GM12878 (cell line): ENCODE data around the gene EYA2. TPM values are rescaled to one million over a fixed set of nuclear protein-coding genes. Genes with fewer than 3 reads are reported as not detected.

ENCODE experiments used
- ATAC-seq: fragments of 200-7000 bp; cut with Tn5 transposase; 3 replicates; pipeline ENCODE4 v1.9.1; 2020; ENCODE audit warnings: mild to moderate bottlenecking, moderate library complexity
- BruUV-seq: library from RNA; stranded (reverse); fragments of 400-500 nt; replicated peaks from 2 replicates; lab custom pipeline; 2021; lab: Mats Ljungman, UMichigan
- CTCF ChIA-PET: fragments of 300-600 bp; sonication (Branson Sonifier 250); formaldehyde crosslinking; extraction: SDS; loops from one replicate; lab custom pipeline; 2021; ENCODE audit warnings: inconsistent platforms; lab: Yijun Ruan, JAX
- POLR2A ChIA-PET: fragments of 350-600 bp; formaldehyde crosslinking; extraction: SDS; loops from one replicate; lab custom pipeline; 2021; ENCODE audit warnings: inconsistent platforms; lab: Charles Lee
- RAD21 ChIA-PET: fragments of 300-600 bp; sonication (Branson Sonifier 250); formaldehyde crosslinking; loops from one replicate; lab custom pipeline; 2023; ENCODE audit warnings: antibody characterized with exemption; ENCODE audit not compliant: unreplicated experiment; lab: Charles Lee
- SMC1A ChIA-PET: fragments of 300-600 bp; sonication (Branson Sonifier 250); formaldehyde crosslinking; loops from one replicate; lab custom pipeline; 2023; ENCODE audit not compliant: unreplicated experiment, uncharacterized antibody; lab: Charles Lee
- DNase-seq: peaks from one replicate; pipeline ENCODE4 v3.0.0-alpha.2; 2011; ENCODE audit warnings: low read depth, low spot score
- FAIRE-seq: peaks from 3 replicates; lab custom pipeline; 2011; peaks lifted over from hg19 to GRCh38; lab: Jason Lieb, UNC
- H2AFZ ChIP-seq: 2 replicates; pipeline ENCODE4 v1.6.0; 2011; ENCODE audit warnings: low read depth, low read length, control low read depth; ENCODE audit not compliant: control insufficient read depth
- H3K27ac ChIP-seq: 2 replicates; pipeline ENCODE4 v1.5.1; 2011; ENCODE audit warnings: control low read depth; ENCODE audit not compliant: control insufficient read depth, insufficient read depth
- H3K27me3 ChIP-seq, 2 experiments: replicated peaks in 1 of 2; 2 replicates each; pipeline versions ENCODE4 v1.6.0 to v1.6.1; 2011; ENCODE audit warnings: low read length in 1 of 2; ENCODE audit not compliant: control insufficient read depth in 2 of 2, insufficient read depth in 2 of 2
- H3K36me3 ChIP-seq, 2 experiments: 2 replicates each; pipeline ENCODE4 v1.5.1; 2011; ENCODE audit warnings: low read length in 1 of 2; ENCODE audit not compliant: control insufficient read depth in 2 of 2, insufficient read depth in 2 of 2
- H3K4me1 ChIP-seq: 2 replicates; pipeline ENCODE4 v1.6.1; 2011; ENCODE audit warnings: mild to moderate bottlenecking, low read length, moderate library complexity, mixed read lengths; ENCODE audit not compliant: control insufficient read depth, insufficient read depth
- H3K4me2 ChIP-seq: 2 replicates; pipeline ENCODE4 v1.6.0; 2011; ENCODE audit warnings: control low read depth; ENCODE audit not compliant: control insufficient read depth, insufficient read depth
- H3K4me3 ChIP-seq: fragments of 200-600 bp; sonication (generic); 2 replicates; pipeline ENCODE4 v1.5.1; 2016
- H3K79me2 ChIP-seq: 2 replicates; pipeline ENCODE4 v1.6.0; 2011; ENCODE audit warnings: low read length; ENCODE audit not compliant: control insufficient read depth, insufficient read depth
- H3K9ac ChIP-seq: 2 replicates; pipeline ENCODE4 v1.8.0; 2011; ENCODE audit warnings: low read length, control low read depth, mixed read lengths; ENCODE audit not compliant: control insufficient read depth, insufficient read depth
- H3K9me3 ChIP-seq: replicated peaks from 3 replicates; pipeline ENCODE4 v1.5.1; 2011; ENCODE audit warnings: mild to moderate bottlenecking, low read length; ENCODE audit not compliant: control insufficient read depth, insufficient read depth
- H4K20me1 ChIP-seq: 2 replicates; pipeline ENCODE4 v1.6.0; 2011; ENCODE audit not compliant: control insufficient read depth, insufficient read depth
- ATF7 ChIP-seq: fragments of 450-650 bp; IDR thresholded peaks from 2 replicates; pipeline ENCODE4 v1.6.1; 2016; ENCODE audit warnings: low read depth, mild to moderate bottlenecking
- CHD4 ChIP-seq: fragments of 200-600 bp; sonication (generic); IDR thresholded peaks from 2 replicates; pipeline ENCODE4 v1.6.1; 2016; ENCODE audit warnings: mild to moderate bottlenecking
- CREM ChIP-seq: IDR thresholded peaks from 2 replicates; pipeline ENCODE4 v1.6.1; 2014; ENCODE audit warnings: antibody characterized with exemption, low read depth
- CUX1 ChIP-seq: IDR thresholded peaks from 2 replicates; pipeline ENCODE4 v1.6.1; 2012; ENCODE audit warnings: improper control_type of control experiment, low read depth, low read length; ENCODE audit not compliant: insufficient replicate concordance
- MYB ChIP-seq: fragments of 150-350 bp; IDR thresholded peaks from 2 replicates; pipeline ENCODE4 v1.6.1; 2014; ENCODE audit warnings: mild to moderate bottlenecking, low read depth, low read length, borderline replicate concordance
- NR2C2 ChIP-seq: IDR thresholded peaks from 2 replicates; pipeline ENCODE4 v1.6.1; 2011; ENCODE audit warnings: borderline replicate concordance, low read depth; ENCODE audit not compliant: control insufficient read depth, insufficient read length
- POLR2A ChIP-seq: IDR thresholded peaks from 2 replicates; pipeline ENCODE4 v1.6.1; 2011; ENCODE audit warnings: low read depth, mild to moderate bottlenecking, low read length
- RAD21 ChIP-seq: IDR thresholded peaks from 2 replicates; pipeline ENCODE4 v1.6.1; 2011; ENCODE audit warnings: mild to moderate bottlenecking, low read depth, low read length, moderate library complexity; ENCODE audit not compliant: insufficient read depth
- RB1 ChIP-seq: fragments of 450-650 bp; formaldehyde crosslinking; IDR thresholded peaks from 2 replicates; pipeline ENCODE4 v1.6.1; 2017; ENCODE audit warnings: mild to moderate bottlenecking, borderline replicate concordance
- SPI1 ChIP-seq: IDR thresholded peaks from 2 replicates; pipeline ENCODE4 v1.6.1; 2011; ENCODE audit warnings: low read depth, mild to moderate bottlenecking, low read length, moderate library complexity, borderline replicate concordance; ENCODE audit not compliant: insufficient read depth
- SUZ12 ChIP-seq: fragments of 200-600 bp; sonication (generic); IDR thresholded peaks from one replicate; pipeline ENCODE4 v1.6.1; 2018; ENCODE audit warnings: antibody characterized with exemption, mild to moderate bottlenecking; ENCODE audit not compliant: unreplicated experiment
- TARDBP ChIP-seq: IDR thresholded peaks from 2 replicates; pipeline ENCODE4 v1.6.1; 2016; ENCODE audit warnings: borderline replicate concordance
- WGBS: methylation state at CpG from one replicate; pipeline ENCODE4 v1.1.6; 2016; ENCODE audit warnings: low lambda C conversion rate; ENCODE audit not compliant: insufficient replicate concordance, insufficient coverage; ENCODE audit errors: missing lambda C conversion rate; 5-methylcytosine and 5-hydroxymethylcytosine counted together
- in situ Hi-C: fragments of 300-500 bp; cut with MboI; formaldehyde crosslinking; loops from 9 replicates; pipeline ENCODE4 v1.14.3; 2018; ENCODE audit warnings: mixed read lengths
- intact Hi-C: fragments of 100-400 bp; cut with micrococcal nuclease; formaldehyde crosslinking; loops from one replicate; pipeline ENCODE4 v1.14.2; 2022; ENCODE audit not compliant: unreplicated experiment
- polyA plus RNA-seq, 11 experiments: library from polyadenylated mRNA; depleted of rRNA in 4 of 11; unstranded in 6 of 11; stranded (reverse) in 5 of 11; fragments of >200 nt; fragmentation: Nextera tagmentation in 4 of 11; fragmentation: Illumina TruSeq in 1 of 11; extraction: Ambion mirVana in 4 of 11; extraction: Trizol in 1 of 11; gene quantifications; 1 replicate in 1 of 11; 2 replicates in 10 of 11; pipeline versions ENCODE4 v1.2.1 to v1.2.3, GENCODE V29; 2011 to 2016; ENCODE audit warnings: inconsistent platforms in 2 of 11, missing spikeins in 2 of 11, low read depth in 1 of 11
- total RNA-seq, 4 experiments: library from RNA; depleted of rRNA in 3 of 4; stranded (reverse); fragments of >200 nt in 3 of 4; fragmentation: Illumina TruSeq in 1 of 4; extraction: Trizol in 1 of 4; gene quantifications; 2 replicates each; pipeline versions ENCODE4 v1.2.1 to v1.2.3, GENCODE V29; 2013 to 2021

Gene EYA2
- total and polyA plus RNA-seq, 10 of the 15 experiments (the other 5 are each of a cell fraction or from before 2014, with no cell fraction given), result 0.20 TPM; not detected in 9

GRCh38 chr20:47035026-47035590, 140.5 kb downstream of the EYA2 start:
- no peak overlapping the region for H2AFZ ChIP-seq
- H3K27ac ChIP-seq, result no peak overlapping the region
- intact Hi-C loops, result loop anchor here (10.0 kb wide), 1 partner anchor 60 kb away; no protein-coding TSS in a partner anchor
- H3K27me3 ChIP-seq, result no peaks in the 10 kb centered on the region; a peak in 2 of 4 replicates
- H4K20me1 ChIP-seq, result no peaks in the 10 kb centered on the region
- no peaks in the 10 kb centered on the region for H3K36me3 ChIP-seq
- FAIRE-seq (no peak), DNase-seq (no peak), ATAC-seq (no peak)
- WGBS, result 66% methylated on average over 10 of the region's 10 CpGs
- ChIA-PET RAD21 (no interaction called here), SMC1A (no interaction called here), POLR2A (no interaction called here), CTCF (no interaction called here)
- no peaks in the 10 kb centered on the region; the same call in 2 of the 3 replicates for H3K9me3 ChIP-seq
- in situ Hi-C loops, result no loop called here
- no peak for TF ChIP-seq CHD4
- no peak for TF ChIP-seq SPI1
- TF ChIP-seq RAD21, result no peak
- TF ChIP-seq MYB, result no peak
- no peak for TF ChIP-seq ATF7
- no peak for TF ChIP-seq POLR2A
- no peak for TF ChIP-seq RB1
- TF ChIP-seq TARDBP, result no peak
- no peak for TF ChIP-seq CREM
- TF ChIP-seq SUZ12, result no peak
- TF ChIP-seq NR2C2, result no peak
- TF ChIP-seq CUX1, result no peak
- no peak overlapping the region for H3K4me3 ChIP-seq
- H3K4me2 ChIP-seq, result no peak overlapping the region
- BruUV-seq, result no TSS peak
- no peaks in the 10 kb centered on the region for H3K79me2 ChIP-seq
- no peaks in the 10 kb centered on the region for H3K4me1 ChIP-seq
- H3K9ac ChIP-seq, result no peak overlapping the region
